GM19438 (cell line): ENCODE measurements around the gene AAK1.

ENCODE experiments used
- ATAC-seq: cut with Tn5 transposase; IDR thresholded peaks from one replicate; pipeline ENCODE4 v1.9.1; 2021; ENCODE audit warnings: low read depth; ENCODE audit not compliant: unreplicated experiment

The AAK1 gene

GRCh38 chr2:69501301-69501700, 142.2 kb downstream of the AAK1 start:
- ATAC-seq, result no peak

GRCh38 chr2:69499966-69500365, 143.6 kb downstream of the AAK1 start:
- no peak for ATAC-seq

- no peak for ATAC-seq
Observed at GRCh38 chr2:69499242-69499641, 144.3 kb downstream of the AAK1 start.

- ATAC-seq, result no peak
Observed at GRCh38 chr2:69495861-69496260, 147.7 kb downstream of the AAK1 start.

- ATAC-seq, result no peak
Observed at GRCh38 chr2:69495008-69495407, 148.5 kb downstream of the AAK1 start.

GRCh38 chr2:69494126-69494525, 149.4 kb downstream of the AAK1 start:
- ATAC-seq, result no peak

GRCh38 chr2:69493268-69493667, 150.3 kb downstream of the AAK1 start:
- no peak for ATAC-seq

GRCh38 chr2:69491864-69492263, 151.7 kb downstream of the AAK1 start:
- ATAC-seq, result no peak

- no peak for ATAC-seq
Observed at GRCh38 chr2:69490486-69490885, 153.1 kb downstream of the AAK1 start.

GRCh38 chr2:69489793-69490192, 153.7 kb downstream of the AAK1 start:
- no peak for ATAC-seq

GRCh38 chr2:69483696-69484095, 159.8 kb downstream of the AAK1 start:
- ATAC-seq, result no peak

- no peak for ATAC-seq
Observed at GRCh38 chr2:69483024-69483423, 160.5 kb downstream of the AAK1 start.

GRCh38 chr2:69482471-69482870, 161.1 kb downstream of the AAK1 start:
- ATAC-seq, result no peak

- no peak for ATAC-seq
Observed at GRCh38 chr2:69481421-69481820, 162.1 kb downstream of the AAK1 start.

GRCh38 chr2:69477627-69478026, 165.9 kb downstream of the AAK1 start:
- ATAC-seq, result no peak

GRCh38 chr2:69474688-69475087, 168.9 kb downstream of the AAK1 start:
- ATAC-seq, result no peak

GRCh38 chr2:69471793-69472192, 171.7 kb downstream of the AAK1 start:
- no peak for ATAC-seq

GRCh38 chr2:69470911-69471310, 172.6 kb downstream of the AAK1 start:
- ATAC-seq, result no peak

GRCh38 chr2:69469784-69470183, 173.8 kb downstream of the AAK1 start:
- no peak for ATAC-seq

- ATAC-seq, result no peak
Observed at GRCh38 chr2:69469375-69469774, 174.2 kb downstream of the AAK1 start.

- ATAC-seq, result no peak
Observed at GRCh38 chr2:69466728-69467127, 176.8 kb downstream of the AAK1 start.

- ATAC-seq, result no peak
Observed at GRCh38 chr2:69465513-69466456, 177.8 kb downstream of the AAK1 start.
